HepG2 (cell line): Measurements from ENCODE around the gene SUCLG2. TPM values are rescaled to one million over a fixed set of nuclear protein-coding genes. Genes with fewer than 3 reads are reported as not detected.

Experiments
- ATAC-seq: fragments of 200-7000 bp; cut with Tn5 transposase; 3 replicates; pipeline ENCODE4 v1.9.1; 2020; ENCODE audit warnings: mild to moderate bottlenecking, moderate library complexity
- BruUV-seq: library from RNA; stranded (reverse); fragments of 400-500 nt; replicated peaks from 2 replicates; lab custom pipeline; 2021; lab: Mats Ljungman, UMichigan
- CTCF ChIA-PET: fragments of 300-600 bp; formaldehyde crosslinking; extraction: SDS; loops from one replicate; lab custom pipeline; 2021; ENCODE audit warnings: low total read pairs, inconsistent platforms, low intra/inter-chr PET ratio; lab: Yijun Ruan, JAX
- POLR2A ChIA-PET: fragments of 350-600 bp; sonication (Branson Sonifier 250); formaldehyde crosslinking; loops from one replicate; lab custom pipeline; 2020; ENCODE audit warnings: antibody characterized with exemption, inconsistent platforms; lab: Yijun Ruan, JAX
- DNase-seq: peaks from one replicate; pipeline ENCODE4 v3.0.0-alpha.2; 2015; ENCODE audit warnings: low spot score
- FAIRE-seq: peaks from 3 replicates; lab custom pipeline; 2011; peaks lifted over from hg19 to GRCh38; lab: Jason Lieb, UNC
- H2AFZ ChIP-seq: one replicate; pipeline ENCODE4 v1.6.1; 2011; ENCODE audit warnings: low read length, inconsistent platforms
- H3K27ac ChIP-seq: fragments of 300-600 bp; 3 replicates; pipeline ENCODE4 v1.8.0; 2011; ENCODE audit warnings: mixed run types, mild to moderate bottlenecking, mixed read lengths, low read length, inconsistent platforms; ENCODE audit not compliant: insufficient read depth; ENCODE audit errors: extremely low read length
- H3K27me3 ChIP-seq, 2 experiments: fragments of 200-600 bp in 1 of 2; 2 replicates in 1 of 2; 3 replicates in 1 of 2; pipeline versions ENCODE4 v1.6.0 to v1.8.0; 2011; ENCODE audit warnings: low read length in 2 of 2, mild to moderate bottlenecking in 2 of 2, moderate library complexity in 2 of 2, inconsistent platforms in 1 of 2; ENCODE audit not compliant: insufficient read depth in 2 of 2, control insufficient read depth in 1 of 2
- H3K36me3 ChIP-seq, 2 experiments: fragments of 200-600 bp in 1 of 2; replicated peaks in 1 of 2; 2 replicates in 1 of 2; 3 replicates in 1 of 2; pipeline versions ENCODE4 v1.5.1 to v1.8.0; 2011; ENCODE audit warnings: low read length in 2 of 2, inconsistent platforms in 1 of 2; ENCODE audit not compliant: insufficient read depth in 2 of 2, control insufficient read depth in 1 of 2
- H3K4me1 ChIP-seq: 2 replicates; pipeline ENCODE4 v1.5.1; 2012; ENCODE audit warnings: low read length, inconsistent platforms; ENCODE audit not compliant: insufficient read depth
- H3K4me2 ChIP-seq: 2 replicates; pipeline ENCODE4 v1.6.0; 2011; ENCODE audit warnings: low read depth, low read length, inconsistent platforms
- H3K4me3 ChIP-seq, 3 experiments: fragments of 200-600 bp in 1 of 3; sonication (generic), shearing (Covaris generic) in 1 of 3; replicated peaks in 1 of 3; 2 replicates each; pipeline ENCODE4 v1.5.1; 2011 to 2016; ENCODE audit warnings: low read length in 3 of 3, inconsistent platforms in 2 of 3, low read depth in 2 of 3, mild to moderate bottlenecking in 2 of 3, control low read depth in 1 of 3, mixed read lengths in 1 of 3; ENCODE audit not compliant: insufficient read depth in 1 of 3
- H3K79me2 ChIP-seq: one replicate; pipeline ENCODE4 v1.6.1; 2011; ENCODE audit warnings: low read length, inconsistent platforms; ENCODE audit not compliant: insufficient read depth
- H3K9ac ChIP-seq: 2 replicates; pipeline ENCODE4 v1.6.0; 2011; ENCODE audit warnings: mild to moderate bottlenecking, low read depth, low read length, inconsistent platforms; ENCODE audit not compliant: insufficient read depth
- H3K9me3 ChIP-seq: 2 replicates; pipeline ENCODE4 v1.5.1; 2012; ENCODE audit warnings: mild to moderate bottlenecking, low read length
- H4K20me1 ChIP-seq: 2 replicates; pipeline ENCODE4 v1.6.0; 2011; ENCODE audit warnings: inconsistent platforms, mild to moderate bottlenecking, low read length, moderate library complexity; ENCODE audit not compliant: insufficient read depth
- ATF1 ChIP-seq: IDR thresholded peaks from 2 replicates; pipeline ENCODE4 v1.6.1; 2016; ENCODE audit warnings: mild to moderate bottlenecking, control low read depth
- CCAR2 ChIP-seq: fragments of 200-400 bp; formaldehyde crosslinking; optimal IDR thresholded peaks from 2 replicates; pipeline ENCODE3; 2018; ENCODE audit warnings: low read depth, mild to moderate bottlenecking, low read length, moderate library complexity
- CCDC6 ChIP-seq: sonication (generic); formaldehyde crosslinking; IDR thresholded peaks from 2 replicates; pipeline ENCODE4 v1.8.1; 2022; ENCODE audit warnings: mild to moderate bottlenecking, missing genetic modification reagents, moderate library complexity
- MAFG ChIP-seq: sonication (generic); formaldehyde crosslinking; IDR thresholded peaks from 2 replicates; pipeline ENCODE4 v1.5.1; 2020; ENCODE audit warnings: mild to moderate bottlenecking, missing genetic modification reagents
- NFE2 ChIP-seq: sonication (generic); formaldehyde crosslinking; IDR thresholded peaks from 2 replicates; pipeline ENCODE4 v1.4.0; 2020; ENCODE audit warnings: missing genetic modification reagents
- NONO ChIP-seq, 2 experiments: fragments of 450-650 bp in 1 of 2; sonication (generic) in 1 of 2; formaldehyde crosslinking in 1 of 2; IDR thresholded peaks in 1 of 2; conservative IDR thresholded peaks in 1 of 2; 2 replicates each; pipeline versions ENCODE4 v1.6.1 to v1.8.0; 2017 to 2022; ENCODE audit warnings: mild to moderate bottlenecking in 1 of 2, missing genetic modification reagents in 1 of 2, moderate library complexity in 1 of 2
- NR2F6 ChIP-seq, 2 experiments: IDR thresholded peaks; 2 replicates each; pipeline ENCODE4 v1.6.1; 2016; ENCODE audit warnings: antibody characterized with exemption in 1 of 2, mild to moderate bottlenecking in 1 of 2
- PCBP1 ChIP-seq: fragments of 200-400 bp; formaldehyde crosslinking; IDR thresholded peaks from 2 replicates; pipeline ENCODE4 v1.6.1; 2017; ENCODE audit warnings: mild to moderate bottlenecking, low read depth, low read length, borderline replicate concordance
- POLR2AphosphoS5 ChIP-seq: IDR thresholded peaks from 2 replicates; pipeline ENCODE4 v1.6.1; 2012; ENCODE audit warnings: low read depth, low read length
- ZNF124 ChIP-seq: sonication (generic); formaldehyde crosslinking; IDR thresholded peaks from 2 replicates; pipeline ENCODE4 v1.4.0; 2020; ENCODE audit warnings: missing genetic modification reagents
- ZNF672 ChIP-seq: sonication (generic); formaldehyde crosslinking; IDR thresholded peaks from 2 replicates; pipeline ENCODE4 v1.8.1; 2022; ENCODE audit warnings: missing genetic modification reagents
- ZNF792 ChIP-seq: IDR thresholded peaks from 2 replicates; pipeline ENCODE4 v1.6.1; 2016
- whole genome bisulfite sequencing: methylation state at CpG from one replicate; pipeline ENCODE4 v1.1.6; 2017; ENCODE audit warnings: low lambda C conversion rate; 5-methylcytosine and 5-hydroxymethylcytosine counted together
- in situ Hi-C: cut with HindIII; loops from 2 replicates; pipeline ENCODE4 v1.10.0; 2017; ENCODE audit warnings: low pct_unique_long_range_greater_than_20kb; ENCODE audit not compliant: extremely low pct_ligation_motif_present
- intact Hi-C: fragments of 100-400 bp; cut with micrococcal nuclease; formaldehyde crosslinking; loops from one replicate; pipeline ENCODE4 v1.10.0; 2022; ENCODE audit not compliant: unreplicated experiment
- polyA plus RNA-seq, 8 experiments: library from polyadenylated mRNA; depleted of rRNA in 3 of 8; stranded (reverse) in 7 of 8; unstranded in 1 of 8; fragments of >200 nt; fragmentation: Illumina TruSeq in 4 of 8; extraction: Trizol in 4 of 8; gene quantifications; 2 replicates each; pipeline versions ENCODE4 v1.2.1 to v1.2.3, GENCODE V29; 2011 to 2016; ENCODE audit warnings: low read depth in 4 of 8, missing spikeins in 1 of 8, mixed read lengths in 1 of 8; ENCODE audit not compliant: insufficient read depth in 1 of 8
- total RNA-seq, 5 experiments: library from RNA; depleted of rRNA; stranded (reverse); fragments of >200 nt; fragmentation: Illumina TruSeq; extraction: Trizol; gene quantifications; 2 replicates each; pipeline ENCODE4 v1.2.3, GENCODE V29; 2016; ENCODE audit warnings: low read depth in 1 of 5
- TF ChIP-seq, protein P1 (sequence below): sonication (generic); formaldehyde crosslinking; IDR thresholded peaks from 2 replicates; pipeline ENCODE4 v1.8.1; 2023; ENCODE audit warnings: mild to moderate bottlenecking, missing genetic modification reagents
- TF ChIP-seq, protein P2 (sequence below): sonication (generic); formaldehyde crosslinking; IDR thresholded peaks from 2 replicates; pipeline ENCODE4 v1.4.0; 2020; ENCODE audit warnings: missing genetic modification reagents
- TF ChIP-seq, protein P3 (sequence below): sonication (generic); formaldehyde crosslinking; IDR thresholded peaks from 2 replicates; pipeline ENCODE4 v1.8.1; 2023; ENCODE audit warnings: mild to moderate bottlenecking, inconsistent platforms, moderate library complexity, missing genetic modification reagents, borderline replicate concordance

SUCLG2 gene
- total and polyA plus RNA-seq, 2 of the 13 experiments (the other 11 are each of a cell fraction or from before 2014, with no cell fraction given) = 21.4 to 64.9 TPM

DNA sequence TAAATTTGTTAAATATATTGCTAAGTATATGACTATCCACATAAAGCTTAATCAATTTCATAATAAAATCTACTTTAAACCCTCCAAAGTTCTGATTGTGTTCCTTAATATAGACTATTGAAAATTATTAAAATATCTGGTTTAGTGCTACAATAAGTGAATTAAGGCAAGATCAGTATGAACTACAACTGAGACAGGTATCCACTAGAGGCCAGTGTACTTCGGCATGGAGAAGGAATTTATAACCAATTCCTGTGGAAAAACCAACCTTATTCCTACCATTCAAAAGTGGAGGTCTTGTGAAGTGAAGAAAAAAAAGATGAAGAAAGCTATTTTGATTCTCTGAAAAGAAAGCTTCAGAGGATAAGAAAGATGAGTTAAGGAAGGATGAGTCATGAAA lies 237.7 kb downstream of the SUCLG2 start:
- Histone ChIP-seq H3K4me3 (no peak overlapping the region), H3K4me2 (no peak overlapping the region), H3K27me3 (no peaks in the 10 kb centered on the region), H3K9ac (no peak overlapping the region), H3K79me2 (no peaks in the 10 kb centered on the region), H3K4me1 (no peaks in the 10 kb centered on the region), H4K20me1 (no peaks in the 10 kb centered on the region), H2AFZ (no peak overlapping the region), H3K9me3 (peaks cover 6% of the 10 kb centered on the region), H3K27ac (no peak overlapping the region), H3K36me3 (no peaks in the 10 kb centered on the region)
- no peak for TF ChIP-seq ATF1 (CRISPR knock-in tag)
- TF ChIP-seq ZNF672 (CRISPR knock-in tag) = no peak
- TF ChIP-seq, protein P1, sequence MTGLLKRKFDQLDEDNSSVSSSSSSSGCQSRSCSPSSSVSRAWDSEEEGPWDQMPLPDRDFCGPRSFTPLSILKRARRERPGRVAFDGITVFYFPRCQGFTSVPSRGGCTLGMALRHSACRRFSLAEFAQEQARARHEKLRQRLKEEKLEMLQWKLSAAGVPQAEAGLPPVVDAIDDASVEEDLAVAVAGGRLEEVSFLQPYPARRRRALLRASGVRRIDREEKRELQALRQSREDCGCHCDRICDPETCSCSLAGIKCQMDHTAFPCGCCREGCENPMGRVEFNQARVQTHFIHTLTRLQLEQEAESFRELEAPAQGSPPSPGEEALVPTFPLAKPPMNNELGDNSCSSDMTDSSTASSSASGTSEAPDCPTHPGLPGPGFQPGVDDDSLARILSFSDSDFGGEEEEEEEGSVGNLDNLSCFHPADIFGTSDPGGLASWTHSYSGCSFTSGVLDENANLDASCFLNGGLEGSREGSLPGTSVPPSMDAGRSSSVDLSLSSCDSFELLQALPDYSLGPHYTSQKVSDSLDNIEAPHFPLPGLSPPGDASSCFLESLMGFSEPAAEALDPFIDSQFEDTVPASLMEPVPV (CRISPR knock-in tag) = no peak
- no peak for TF ChIP-seq CCDC6 (CRISPR knock-in tag)
- TF ChIP-seq CCAR2 = no peak
- TF ChIP-seq NFE2 (CRISPR knock-in tag) = no peak
- no peak for TF ChIP-seq PCBP1
- no peak for TF ChIP-seq POLR2AphosphoS5
- intact Hi-C loops = no loop called here
- FAIRE-seq (no peak), ATAC-seq (no peak), DNase-seq (no peak)
- no TSS peak for BruUV-seq
- 90% methylated on average over 1 of the region's 1 CpG for WGBS
- in situ Hi-C loops = no loop called here
- ChIA-PET POLR2A (no interaction called here), CTCF (no interaction called here)

DNA sequence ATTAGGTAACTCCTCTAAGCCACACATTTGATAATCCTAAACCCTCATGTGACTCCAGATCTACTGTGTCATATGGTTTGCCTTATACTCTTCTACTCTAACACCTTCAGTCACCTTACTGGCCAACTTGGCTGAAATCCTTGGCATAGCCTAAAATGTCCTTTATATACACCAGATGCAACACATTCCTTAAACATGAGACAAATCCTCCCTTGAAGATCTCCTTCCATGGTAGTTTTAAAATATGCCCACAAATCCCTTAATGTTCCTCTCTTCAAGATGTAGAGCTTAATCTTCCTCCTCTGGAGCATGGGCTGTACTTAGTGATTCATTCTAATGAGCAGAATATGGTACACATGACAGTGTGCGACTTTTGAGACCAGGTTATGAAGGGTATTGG lies 238.9 kb downstream of the SUCLG2 start:
- Histone ChIP-seq H3K9me3 (peaks cover 6% of the 10 kb centered on the region), H3K4me1 (no peaks in the 10 kb centered on the region), H3K27me3 (no peaks in the 10 kb centered on the region), H3K4me2 (no peak overlapping the region), H3K27ac (no peak overlapping the region), H3K9ac (no peak overlapping the region), H4K20me1 (no peaks in the 10 kb centered on the region), H3K36me3 (no peaks in the 10 kb centered on the region), H3K4me3 (no peak overlapping the region), H3K79me2 (no peaks in the 10 kb centered on the region), H2AFZ (no peak overlapping the region)
- ChIA-PET POLR2A (no interaction called here), CTCF (no interaction called here)
- ATAC-seq = no peak
- BruUV-seq = no TSS peak
- intact Hi-C loops (no loop called here), in situ Hi-C loops (no loop called here)
- DNase-seq = no peak
- 0% methylated on average over 1 of the region's 1 CpG for WGBS
- FAIRE-seq = no peak
- TF ChIP-seq, protein P2, sequence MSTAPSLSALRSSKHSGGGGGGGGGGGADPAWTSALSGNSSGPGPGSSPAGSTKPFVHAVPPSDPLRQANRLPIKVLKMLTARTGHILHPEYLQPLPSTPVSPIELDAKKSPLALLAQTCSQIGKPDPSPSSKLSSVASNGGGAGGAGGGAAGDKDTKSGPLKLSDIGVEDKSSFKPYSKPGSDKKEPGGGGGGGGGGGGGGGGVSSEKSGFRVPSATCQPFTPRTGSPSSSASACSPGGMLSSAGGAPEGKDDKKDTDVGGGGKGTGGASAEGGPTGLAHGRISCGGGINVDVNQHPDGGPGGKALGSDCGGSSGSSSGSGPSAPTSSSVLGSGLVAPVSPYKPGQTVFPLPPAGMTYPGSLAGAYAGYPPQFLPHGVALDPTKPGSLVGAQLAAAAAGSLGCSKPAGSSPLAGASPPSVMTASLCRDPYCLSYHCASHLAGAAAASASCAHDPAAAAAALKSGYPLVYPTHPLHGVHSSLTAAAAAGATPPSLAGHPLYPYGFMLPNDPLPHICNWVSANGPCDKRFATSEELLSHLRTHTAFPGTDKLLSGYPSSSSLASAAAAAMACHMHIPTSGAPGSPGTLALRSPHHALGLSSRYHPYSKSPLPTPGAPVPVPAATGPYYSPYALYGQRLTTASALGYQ (CRISPR knock-in tag) = no peak
- TF ChIP-seq ZNF792 (CRISPR knock-in tag) (no peak), MAFG (CRISPR knock-in tag) (no peak), NR2F6 (IDR thresholded peaks at IDR 0.05) (no peak), NR2F6 (CRISPR knock-in tag; IDR thresholded peaks at IDR 0.05) (no peak), NONO (IDR thresholded peaks at IDR 0.05) (no peak), NONO (CRISPR knock-in tag; conservative IDR thresholded peaks at IDR 0.05) (no peak), ZNF124 (CRISPR knock-in tag) (no peak)
- TF ChIP-seq, protein P3, sequence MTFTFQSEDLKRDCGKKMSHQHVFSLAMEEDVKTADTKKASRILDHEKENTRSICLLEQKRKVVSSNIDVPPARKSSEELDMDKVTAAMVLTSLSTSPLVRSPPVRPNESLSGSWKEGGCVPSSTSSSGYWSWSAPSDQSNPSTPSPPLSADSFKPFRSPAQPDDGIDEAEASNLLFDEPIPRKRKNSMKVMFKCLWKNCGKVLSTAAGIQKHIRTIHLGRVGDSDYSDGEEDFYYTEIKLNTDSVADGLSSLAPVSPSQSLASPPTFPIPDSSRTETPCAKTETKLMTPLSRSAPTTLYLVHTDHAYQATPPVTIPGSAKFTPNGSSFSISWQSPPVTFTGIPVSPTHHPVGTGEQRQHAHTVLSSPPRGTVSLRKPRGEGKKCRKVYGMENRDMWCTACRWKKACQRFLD (CRISPR knock-in tag) = no peak
